Smooth muscle cell (in vitro differentiated cells): ENCODE data around the gene SFXN5. TPM values are rescaled to one million over a fixed set of nuclear protein-coding genes. Genes with fewer than 3 reads are reported as not detected.
A peak's percentile ranks its signal among the peaks of the same experiment; 100 is the strongest.

Source experiments
- DNase-seq: peaks from one replicate; lab custom pipeline; 2025; ENCODE audit not compliant: unreplicated experiment; lab: John Stamatoyannopoulos, UW
- H2AFZ ChIP-seq: fragments of 200-600 bp; sonication (generic); 2 replicates; pipeline ENCODE4 v1.6.0; 2016; ENCODE audit warnings: antibody characterized with exemption, low read depth, mild to moderate bottlenecking
- H3F3A ChIP-seq: fragments of 200-600 bp; sonication (generic); 2 replicates; pipeline ENCODE4 v1.6.0; 2017; ENCODE audit warnings: antibody characterized with exemption, low read depth
- H3K27ac ChIP-seq: fragments of 200-600 bp; sonication (generic); 2 replicates; pipeline ENCODE4 v1.5.1; 2016; ENCODE audit warnings: low read depth, mild to moderate bottlenecking
- H3K27me3 ChIP-seq: fragments of 200-600 bp; sonication (generic); 2 replicates; pipeline ENCODE4 v1.6.1; 2016; ENCODE audit warnings: low read depth, mild to moderate bottlenecking
- H3K36me3 ChIP-seq: fragments of 200-600 bp; sonication (generic); 2 replicates; pipeline ENCODE4 v1.5.1; 2016; ENCODE audit warnings: low read depth
- H3K4me1 ChIP-seq: fragments of 200-600 bp; sonication (generic); 2 replicates; pipeline ENCODE4 v1.5.1; 2016; ENCODE audit warnings: low read depth
- H3K4me2 ChIP-seq: fragments of 200-600 bp; sonication (generic); 2 replicates; pipeline ENCODE4 v1.6.0; 2016; ENCODE audit warnings: mild to moderate bottlenecking
- H3K4me3 ChIP-seq: fragments of 200-600 bp; sonication (generic); 2 replicates; pipeline ENCODE4 v1.5.1; 2016; ENCODE audit warnings: mild to moderate bottlenecking
- H3K79me2 ChIP-seq: fragments of 200-600 bp; sonication (generic); 2 replicates; pipeline ENCODE4 v1.6.0; 2016; ENCODE audit warnings: low read depth, mild to moderate bottlenecking
- H3K9ac ChIP-seq: fragments of 200-600 bp; sonication (generic); 2 replicates; pipeline ENCODE4 v1.6.0; 2016; ENCODE audit warnings: low read depth
- H3K9me3 ChIP-seq: fragments of 200-600 bp; sonication (generic); replicated peaks from 2 replicates; pipeline ENCODE4 v1.5.1; 2016; ENCODE audit warnings: low read depth
- H4K20me1 ChIP-seq: fragments of 200-600 bp; sonication (generic); 2 replicates; pipeline ENCODE4 v1.6.0; 2016; ENCODE audit warnings: low read depth
- WGBS: methylation state at CpG from one replicate; pipeline ENCODE4 v1.1.7; 2016; ENCODE audit warnings: low lambda C conversion rate; 5-methylcytosine and 5-hydroxymethylcytosine counted together
- polyA plus RNA-seq: library from polyadenylated mRNA; unstranded; fragments of >200 nt; fragmentation: Nextera tagmentation; extraction: Ambion mirVana; gene quantifications from 2 replicates; pipeline ENCODE4 v1.2.1, GENCODE V29; 2016
- total RNA-seq: library from RNA; depleted of rRNA; stranded (reverse); fragments of >200 nt; gene quantifications from 2 replicates; pipeline ENCODE4 v1.2.3, GENCODE V29; 2014
- TF ChIP-seq, protein P1 (sequence below): fragments of 200-600 bp; sonication (generic); IDR thresholded peaks from 2 replicates; pipeline ENCODE4 v1.5.1; 2017; ENCODE audit warnings: borderline replicate concordance, mild to moderate bottlenecking, antibody characterized with exemption; ENCODE audit not compliant: insufficient read depth, poor library complexity, severe bottlenecking

The SFXN5 gene
- total and polyA plus RNA-seq, 2 experiments from 2014 or later, result 6.9 to 8.3 TPM

DNA sequence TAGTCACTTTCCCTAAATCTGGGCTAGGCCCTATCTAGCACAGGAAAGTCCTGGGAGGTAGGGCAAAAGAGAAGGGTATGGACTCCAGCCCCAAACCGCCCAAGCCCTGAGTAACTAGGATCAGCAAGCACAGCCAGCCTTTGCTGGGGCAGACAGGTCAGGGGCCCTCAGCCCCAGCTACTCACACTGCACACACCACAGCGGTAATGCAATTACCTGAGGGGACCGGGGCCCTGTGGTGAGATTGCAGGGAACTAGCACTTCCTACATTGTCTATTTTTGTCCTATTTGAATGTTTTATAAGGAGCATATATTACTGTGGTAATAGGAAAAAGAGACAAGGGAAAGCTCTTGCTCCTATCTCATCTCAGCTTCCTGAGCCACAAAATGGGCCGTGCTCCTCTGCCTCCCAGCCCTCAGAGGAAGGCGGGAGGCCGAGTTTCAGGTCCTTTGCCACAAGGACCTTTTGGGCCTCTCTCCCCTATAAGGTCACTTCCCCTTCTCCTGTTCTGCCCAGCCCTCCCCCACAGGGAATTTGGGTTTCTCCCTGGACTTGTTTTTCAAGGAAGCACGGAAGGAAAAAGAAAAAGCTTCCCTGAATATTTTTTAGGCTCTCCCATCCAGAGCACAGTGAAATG lies 20.8 kb upstream of the SFXN5 start:
- Histone ChIP-seq H3F3A (peaks cover 25% of the 10 kb centered on the region), H3K27me3 (no peaks in the 10 kb centered on the region), H3K4me3 (no peak overlapping the region), H3K36me3 (no peaks in the 10 kb centered on the region), H3K79me2 (peaks cover 62% of the 10 kb centered on the region), H3K9ac (peak overlapping the region; percentile 43), H4K20me1 (peaks cover 74% of the 10 kb centered on the region), H3K27ac (peak overlapping the region; percentile 90), H3K4me1 (peaks cover 29% of the 10 kb centered on the region), H3K9me3 (no peaks in the 10 kb centered on the region), H3K4me2 (peak overlapping the region; percentile 60), H2AFZ (no peak overlapping the region)
- DNase-seq, result no peak
- TF ChIP-seq, protein P1, sequence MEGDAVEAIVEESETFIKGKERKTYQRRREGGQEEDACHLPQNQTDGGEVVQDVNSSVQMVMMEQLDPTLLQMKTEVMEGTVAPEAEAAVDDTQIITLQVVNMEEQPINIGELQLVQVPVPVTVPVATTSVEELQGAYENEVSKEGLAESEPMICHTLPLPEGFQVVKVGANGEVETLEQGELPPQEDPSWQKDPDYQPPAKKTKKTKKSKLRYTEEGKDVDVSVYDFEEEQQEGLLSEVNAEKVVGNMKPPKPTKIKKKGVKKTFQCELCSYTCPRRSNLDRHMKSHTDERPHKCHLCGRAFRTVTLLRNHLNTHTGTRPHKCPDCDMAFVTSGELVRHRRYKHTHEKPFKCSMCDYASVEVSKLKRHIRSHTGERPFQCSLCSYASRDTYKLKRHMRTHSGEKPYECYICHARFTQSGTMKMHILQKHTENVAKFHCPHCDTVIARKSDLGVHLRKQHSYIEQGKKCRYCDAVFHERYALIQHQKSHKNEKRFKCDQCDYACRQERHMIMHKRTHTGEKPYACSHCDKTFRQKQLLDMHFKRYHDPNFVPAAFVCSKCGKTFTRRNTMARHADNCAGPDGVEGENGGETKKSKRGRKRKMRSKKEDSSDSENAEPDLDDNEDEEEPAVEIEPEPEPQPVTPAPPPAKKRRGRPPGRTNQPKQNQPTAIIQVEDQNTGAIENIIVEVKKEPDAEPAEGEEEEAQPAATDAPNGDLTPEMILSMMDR, result no peak
- WGBS, result 51% methylated on average over 7 of the region's 7 CpGs

DNA sequence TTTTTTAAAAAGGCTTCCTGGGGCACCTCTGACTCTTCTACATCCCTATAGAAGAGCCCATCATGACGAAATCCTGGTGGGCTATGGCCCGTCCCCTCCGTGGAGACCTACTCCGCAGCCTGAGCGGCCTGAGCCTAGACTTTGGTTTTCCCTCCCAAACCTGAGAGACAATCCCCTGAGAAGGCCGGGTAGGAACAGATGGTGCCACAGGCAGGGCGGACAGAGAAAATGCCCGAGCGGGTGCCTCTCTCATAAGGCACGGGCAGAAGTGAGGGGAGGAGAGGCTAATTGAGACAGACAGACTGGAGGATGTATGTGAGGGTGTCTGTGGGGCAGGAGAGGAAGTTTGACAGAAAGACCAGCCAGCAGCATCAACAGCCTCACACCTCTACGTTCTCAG lies 20.2 kb upstream of the SFXN5 start:
- H3K9me3 ChIP-seq, result no peaks in the 10 kb centered on the region
- H3K4me2 ChIP-seq, result peak overlapping the region; percentile 60
- H3K4me1 ChIP-seq, result peaks cover 29% of the 10 kb centered on the region
- no peaks in the 10 kb centered on the region for H3K27me3 ChIP-seq
- no peak overlapping the region for H3K9ac ChIP-seq
- H3K36me3 ChIP-seq, result no peaks in the 10 kb centered on the region
- no peak for DNase-seq
- no peak overlapping the region for H2AFZ ChIP-seq
- peak overlapping the region; percentile 90 for H3K27ac ChIP-seq
- peaks cover 25% of the 10 kb centered on the region for H3F3A ChIP-seq
- WGBS, result 96% methylated on average over 11 of the region's 11 CpGs
- TF ChIP-seq, protein P1, result no peak
- peaks cover 56% of the 10 kb centered on the region for H3K79me2 ChIP-seq
- H4K20me1 ChIP-seq, result peaks cover 74% of the 10 kb centered on the region
- no peak overlapping the region for H3K4me3 ChIP-seq

DNA sequence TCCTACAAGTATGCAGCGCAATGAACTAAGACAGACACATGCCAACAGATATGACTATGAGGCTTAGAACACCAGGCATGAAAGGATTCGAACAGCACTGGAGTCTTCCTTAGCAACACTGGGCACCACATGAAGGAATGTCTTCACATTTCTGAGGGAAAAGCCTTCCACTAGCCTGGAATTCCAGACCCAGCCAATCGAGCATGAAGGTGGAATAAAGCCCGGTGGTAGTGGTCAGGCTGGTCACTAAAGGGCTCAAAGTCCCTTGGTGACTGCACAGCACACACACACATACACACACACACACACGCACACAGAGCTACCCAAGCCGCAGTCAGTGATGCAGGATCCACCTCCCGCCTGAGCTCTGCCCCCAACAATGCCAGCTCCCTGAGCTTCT lies 19.7 kb upstream of the SFXN5 start:
- Histone ChIP-seq H3F3A (peaks cover 25% of the 10 kb centered on the region), H3K4me3 (no peak overlapping the region), H2AFZ (no peak overlapping the region), H3K9me3 (no peaks in the 10 kb centered on the region), H3K4me2 (peak overlapping the region; percentile 60), H3K9ac (no peak overlapping the region), H3K27me3 (no peaks in the 10 kb centered on the region), H4K20me1 (peaks cover 74% of the 10 kb centered on the region), H3K79me2 (peaks cover 51% of the 10 kb centered on the region), H3K27ac (peak overlapping the region; percentile 90), H3K4me1 (peaks cover 29% of the 10 kb centered on the region), H3K36me3 (no peaks in the 10 kb centered on the region)
- WGBS, result 46% methylated on average over 7 of the region's 7 CpGs
- TF ChIP-seq, protein P1, result no peak
- DNase-seq, result no peak
